ENCODE data around the gene OIP5. TPM values are rescaled to one million over a fixed set of nuclear protein-coding genes. Genes with fewer than 3 reads are reported as not detected.
"Not testable (repeated sequence)": the region's sequence is repeated elsewhere in the genome, so short reads cannot be mapped to it uniquely, and the experiment has no call there.

OIP5 gene
- total RNA-seq, 1 experiment from 2014 or later, result 40.3 TPM

GRCh38 chr15:41262571-41262970, 69.8 kb downstream of the OIP5 start:
- Histone ChIP-seq H3K79me2 (ENCODE audit: low read length) (no peaks in the 10 kb centered on the region), H3K9me3 (ENCODE audit: low read length) (no peaks in the 10 kb centered on the region), H4K20me1 (ENCODE audit: low read length) (no peaks in the 10 kb centered on the region), H3K9me2 (replicated peaks; ENCODE audit: low read length) (no peaks in the 10 kb centered on the region), H3K36me3 (ENCODE audit: low read depth, low read length) (peaks cover 17% of the 10 kb centered on the region; the same call in 1 of the 2 replicates), H3K4me2 (ENCODE audit: low read length) (no peak overlapping the region), H3K4me3 (ENCODE audit: low read length) (no peak overlapping the region), H3F3A (ENCODE audit: low read length, unreplicated experiment) (no peaks in the 10 kb centered on the region), H3K4me1 (ENCODE audit: insufficient read depth, low read length) (peaks cover 24% of the 10 kb centered on the region), H2AFZ (ENCODE audit: low read length) (no peak overlapping the region), H3K27ac (ENCODE audit: low read length) (no peak overlapping the region), H3K9ac (ENCODE audit: low read length) (no peak overlapping the region), H3K27me3 (ENCODE audit: low read length) (no peaks in the 10 kb centered on the region)
- intact Hi-C loops (cut with micrococcal nuclease), result no loop called here
- no TSS peak for BruUV-seq (replicated peaks)
- no peak for ATAC-seq
- TF ChIP-seq CTCF (conservative IDR thresholded peaks at IDR 0.05; ENCODE audit: low read depth, low read length) (no peak), EZH2 (IDR thresholded peaks at IDR 0.05; ENCODE audit: low read length, unreplicated experiment) (no peak), EZH2phosphoT487 (IDR thresholded peaks at IDR 0.05; ENCODE audit: borderline replicate concordance, low read length) (no peak)
- DNase-seq, result no peak
- ChIA-PET CTCF (no interaction called here), POLR2A (ENCODE audit: unreplicated experiment) (no interaction called here)

GRCh38 chr15:41260924-41261323, 71.5 kb downstream of the OIP5 start:
- H3K27ac ChIP-seq (ENCODE audit: low read length); H3K4me3 ChIP-seq (ENCODE audit: low read length); H3K9me3 ChIP-seq (ENCODE audit: low read length); DNase-seq; BruUV-seq (replicated peaks); H3K4me2 ChIP-seq (ENCODE audit: low read length); H3F3A ChIP-seq (ENCODE audit: low read length, unreplicated experiment); H3K9ac ChIP-seq (ENCODE audit: low read length); CTCF ChIA-PET; H4K20me1 ChIP-seq (ENCODE audit: low read length); H3K27me3 ChIP-seq (ENCODE audit: low read length); H3K9me2 ChIP-seq (replicated peaks; ENCODE audit: low read length); H2AFZ ChIP-seq (ENCODE audit: low read length); intact Hi-C loops (cut with micrococcal nuclease); ATAC-seq; H3K79me2 ChIP-seq (ENCODE audit: low read length): not testable (repeated sequence)
- Histone ChIP-seq H3K4me1 (ENCODE audit: insufficient read depth, low read length) (peaks cover 36% of the 10 kb centered on the region), H3K36me3 (ENCODE audit: low read depth, low read length) (peaks cover 12% of the 10 kb centered on the region; the same call in 1 of the 2 replicates)
- POLR2A ChIA-PET (ENCODE audit: unreplicated experiment), result interaction anchor here (0.6 kb wide), 1 partner anchor 25 kb away, joined by 3 read pairs; no protein-coding TSS in a partner anchor

GRCh38 chr15:41259546-41260189, 72.7 kb downstream of the OIP5 start:
- peaks cover 9% of the 10 kb centered on the region; the same call in 1 of the 2 replicates for H3K36me3 ChIP-seq (ENCODE audit: low read depth, low read length)
- no peaks in the 10 kb centered on the region for H3K27me3 ChIP-seq (ENCODE audit: low read length)
- ChIA-PET CTCF (no interaction called here), POLR2A (ENCODE audit: unreplicated experiment) (interaction anchor here (0.7 kb wide), 1 partner anchor 8 kb away, joined by 4 read pairs; no protein-coding TSS in a partner anchor)
- no peaks in the 10 kb centered on the region for H3K9me2 ChIP-seq (replicated peaks; ENCODE audit: low read length)
- DNase-seq (no peak), ATAC-seq (no peak)
- H4K20me1 ChIP-seq (ENCODE audit: low read length), result no peaks in the 10 kb centered on the region
- no peak overlapping the region for H3K9ac ChIP-seq (ENCODE audit: low read length)
- peak overlapping the region; percentile 8; the same call in 1 of the 2 replicates for H3K4me3 ChIP-seq (ENCODE audit: low read length)
- TF ChIP-seq CTCF (conservative IDR thresholded peaks at IDR 0.05; ENCODE audit: low read depth, low read length), result no peak
- no peak for TF ChIP-seq EZH2 (IDR thresholded peaks at IDR 0.05; ENCODE audit: low read length, unreplicated experiment)
- no peak for TF ChIP-seq EZH2phosphoT487 (IDR thresholded peaks at IDR 0.05; ENCODE audit: borderline replicate concordance, low read length)
- intact Hi-C loops (cut with micrococcal nuclease), result loop anchor here (2.0 kb wide), 1 partner anchor 27 kb away; no protein-coding TSS in a partner anchor
- peak overlapping the region; percentile 77 for H3K27ac ChIP-seq (ENCODE audit: low read length)
- H3K9me3 ChIP-seq (ENCODE audit: low read length), result no peaks in the 10 kb centered on the region
- BruUV-seq (replicated peaks), result TSS peak; percentile 53
- no peak overlapping the region for H2AFZ ChIP-seq (ENCODE audit: low read length)
- H3K79me2 ChIP-seq (ENCODE audit: low read length), result no peaks in the 10 kb centered on the region
- H3F3A ChIP-seq (ENCODE audit: low read length, unreplicated experiment), result no peaks in the 10 kb centered on the region
- peak overlapping the region; percentile 74 for H3K4me2 ChIP-seq (ENCODE audit: low read length)
- peaks cover 37% of the 10 kb centered on the region for H3K4me1 ChIP-seq (ENCODE audit: insufficient read depth, low read length)

Other genes starting within 250 kb of the OIP5 start
- gene INO80, start 216.3 kb downstream of the OIP5 start, total RNA-seq (2014; rRNA removed), result 38.4 and 47.7 TPM in 2 replicates
- gene EXD1, start 101.8 kb downstream of the OIP5 start, total RNA-seq (2014; rRNA removed), result not detected in 2 replicates
- 62.2 and 107 TPM in 2 replicates for gene CHP1, start 101.3 kb downstream of the OIP5 start, total RNA-seq (2014; rRNA removed)
- gene NUSAP1, start 290 bp upstream of the OIP5 start, total RNA-seq (2014; rRNA removed), result 96.2 and 178 TPM in 2 replicates
- gene NDUFAF1, start 69.9 kb upstream of the OIP5 start, total RNA-seq (2014; rRNA removed), result 22.4 and 47.2 TPM in 2 replicates
- 20.2 and 25.9 TPM in 2 replicates for gene RTF1, start 84.5 kb upstream of the OIP5 start, total RNA-seq (2014; rRNA removed)
- gene ITPKA, start 161.3 kb upstream of the OIP5 start, total RNA-seq (2014; rRNA removed), result 7.8 and 16.8 TPM in 2 replicates
- 0.07 and 0.29 TPM in 2 replicates for gene LTK, start 181.2 kb upstream of the OIP5 start, total RNA-seq (2014; rRNA removed)
- 28.4 and 51.1 TPM in 2 replicates for gene RPAP1, start 211.7 kb upstream of the OIP5 start, total RNA-seq (2014; rRNA removed)
- 20.0 and 23.5 TPM in 2 replicates for gene TYRO3, start 226.6 kb upstream of the OIP5 start, total RNA-seq (2014; rRNA removed)

All from PC-3 (cell line).